Small intestine (tissue), 7 donors: ENCODE results near the gene C11orf68. TPM values are rescaled to one million over a fixed set of nuclear protein-coding genes. Genes with fewer than 3 reads are reported as not detected.

Source experiments
- DNase-seq, 2 donors: peaks; one replicate each; pipeline versions ENCODE4 v3.0.0 to v3.0.0-alpha.2; 2013
- FAIRE-seq: peaks from 2 replicates; lab custom pipeline; 2012; peaks lifted over from hg19 to GRCh38; lab: Jason Lieb, UNC
- H3K27ac ChIP-seq, 3 donors: one replicate each; pipeline ENCODE4 v1.5.1; 2013; ENCODE audit warnings: low read length in 2 of 3, mild to moderate bottlenecking in 2 of 3, control low read depth in 1 of 3, inconsistent platforms in 1 of 3, low read depth in 1 of 3, moderate library complexity in 1 of 3
- H3K27me3 ChIP-seq, 3 donors: one replicate each; pipeline ENCODE4 v1.6.1; 2013; ENCODE audit warnings: low read length in 3 of 3, inconsistent platforms in 1 of 3; ENCODE audit not compliant: control insufficient read depth in 3 of 3, insufficient read depth in 3 of 3
- H3K36me3 ChIP-seq, 3 donors: one replicate each; pipeline ENCODE4 v1.6.1; 2013; ENCODE audit warnings: low read length in 3 of 3, inconsistent platforms in 1 of 3, low read depth in 1 of 3, mild to moderate bottlenecking in 1 of 3, moderate library complexity in 1 of 3; ENCODE audit not compliant: control insufficient read depth in 3 of 3, insufficient read depth in 2 of 3
- H3K4me1 ChIP-seq, 3 donors: one replicate each; pipeline ENCODE4 v1.6.1; 2013; ENCODE audit warnings: low read length in 2 of 3, inconsistent platforms in 1 of 3, low read depth in 1 of 3, mild to moderate bottlenecking in 1 of 3, moderate library complexity in 1 of 3; ENCODE audit not compliant: control insufficient read depth in 3 of 3, insufficient read depth in 2 of 3
- H3K4me3 ChIP-seq, 3 donors: one replicate each; pipeline ENCODE4 v1.5.1; 2013; ENCODE audit warnings: low read length in 3 of 3, control low read depth in 1 of 3, inconsistent platforms in 1 of 3, low read depth in 1 of 3, mild to moderate bottlenecking in 1 of 3, moderate library complexity in 1 of 3
- H3K9me3 ChIP-seq, 2 donors: one replicate each; pipeline ENCODE4 v1.6.1; 2013; ENCODE audit warnings: low read depth in 1 of 2, low read length in 1 of 2; ENCODE audit not compliant: control insufficient read depth in 2 of 2, insufficient read depth in 1 of 2
- WGBS, 3 donors: extraction: QIAGEN DNeasy Blood & Tissue Kit; methylation state at CpG; one replicate each; pipeline ENCODE4 v1.1.7; 2013; 5-methylcytosine and 5-hydroxymethylcytosine counted together
- polyA plus RNA-seq, 4 donors: library from polyadenylated mRNA; stranded (reverse) in 3 of 4; unstranded in 1 of 4; fragments of 200-250 nt in 3 of 4; fragments of 120-200 nt in 1 of 4; gene quantifications; one replicate each; pipeline versions ENCODE4 v1.2.1 to v1.2.3, GENCODE V29; 2013
- donor health status: healthy with polysubstance abuse.
- donor health status: control.
- donor health status: control.
- donor health status: Bipolar disorder and iron deficiency.
- donor health status: healthy.

The C11orf68 gene
- polyA plus RNA-seq, 4 donors: 23.9 to 32.7 (median 26.9) TPM

GRCh38 chr11:65882120-65883057, 36.5 kb downstream of the C11orf68 start:
- no peak overlapping the region for H3K27ac ChIP-seq
- WGBS, 3 donors: 88 to 93% (median 92%) methylated on average over 30 of the region's 30 CpGs
- no peak for FAIRE-seq
- DNase-seq: no peak
- peaks cover 0 to 68% (median 13%) of the 10 kb centered on the region in 3 donors for H3K36me3 ChIP-seq
- H3K9me3 ChIP-seq: no peaks in the 10 kb centered on the region
- H3K27me3 ChIP-seq: no peaks in the 10 kb centered on the region
- no peak overlapping the region for H3K4me3 ChIP-seq
- peaks cover 4 to 25% (median 5%) of the 10 kb centered on the region in 3 donors for H3K4me1 ChIP-seq

DNA sequence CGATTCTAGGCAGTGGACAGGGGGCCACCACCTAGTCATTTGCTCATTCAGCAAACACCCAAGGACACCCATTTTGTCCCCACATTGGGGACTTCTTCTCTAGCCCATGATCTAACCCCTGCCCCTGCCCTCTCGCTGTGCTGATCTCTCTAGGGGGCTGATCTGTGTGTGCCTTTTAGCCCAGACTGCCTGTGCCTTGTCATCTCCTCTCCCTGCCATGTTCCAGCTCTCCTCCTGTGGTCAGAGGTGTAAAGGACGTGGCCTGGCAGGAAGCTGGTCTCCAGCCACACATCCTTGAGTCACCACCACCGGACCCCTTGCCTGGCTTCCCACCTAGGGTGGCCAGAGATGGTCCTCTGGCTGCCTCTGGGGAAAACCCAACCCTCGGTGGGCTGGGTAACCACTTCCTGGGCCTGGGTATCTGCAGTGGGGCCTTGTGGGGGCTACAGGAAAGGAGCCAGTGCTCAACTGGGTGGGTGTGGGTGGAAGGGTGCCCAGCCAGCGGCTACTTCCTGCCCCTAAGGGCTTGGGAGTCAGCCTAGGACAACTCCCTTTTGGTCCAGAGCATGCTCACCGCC, 37.9 kb downstream of the C11orf68 start:
- no peaks in the 10 kb centered on the region for H3K27me3 ChIP-seq
- FAIRE-seq: no peak

GRCh38 chr11:65880027-65880426, 38.8 kb downstream of the C11orf68 start:
- Histone ChIP-seq H3K4me1 (peaks cover 0 to 4% (median 2%) of the 10 kb centered on the region in 3 donors), H3K27ac (no peak overlapping the region), H3K9me3 (no peaks in the 10 kb centered on the region), H3K27me3 (no peaks in the 10 kb centered on the region), H3K36me3 (peaks cover 0 to 49% (median 13%) of the 10 kb centered on the region in 3 donors), H3K4me3 (no peak overlapping the region)
- DNase-seq (no peak), FAIRE-seq (no peak)
- WGBS, 3 donors: 61 to 75% (median 64%) methylated on average over 7 of the region's 7 CpGs

More for the DNA sequence above, 37.9 kb downstream of the C11orf68 start:
- Histone ChIP-seq H3K36me3 (peaks cover 0 to 58% (median 13%) of the 10 kb centered on the region in 3 donors), H3K4me1 (peaks cover 0 to 11% (median 2%) of the 10 kb centered on the region in 3 donors), H3K9me3 (no peaks in the 10 kb centered on the region), H3K27ac (peak overlapping the region in 1 of 3 donors; percentile 25), H3K4me3 (no peak overlapping the region)
- WGBS, 3 donors: 61 to 83% (median 69%) methylated on average over 7 of the region's 7 CpGs
- DNase-seq: no peak

DNA sequence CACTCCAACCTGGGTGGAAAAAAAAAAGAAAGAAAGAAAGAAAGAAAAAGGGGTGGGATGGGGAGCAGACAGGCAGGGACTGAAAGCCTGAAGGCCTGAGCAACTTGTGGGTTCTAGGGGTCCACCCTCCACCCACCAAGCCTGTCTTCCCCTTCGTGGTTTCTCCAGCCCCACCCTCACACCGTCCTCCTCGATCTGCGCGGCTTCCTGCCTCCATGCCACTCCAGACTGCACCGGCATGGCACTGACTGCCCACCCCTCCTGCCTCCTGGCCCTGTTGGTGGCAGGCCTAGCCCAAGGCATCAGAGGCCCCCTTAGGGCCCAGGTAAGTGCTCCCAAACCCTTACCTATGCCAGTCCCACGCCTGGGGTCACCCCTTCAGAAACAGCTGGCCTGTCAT, 39.2 kb downstream of the C11orf68 start, which contains the start of gene CTSW:
Gene CTSW, plus strand, starts transcription at position 221 of the 400 bp plus-strand sequence. Its CDS starts 18 bp downstream, at position 239.
- Histone ChIP-seq H3K9me3 (no peaks in the 10 kb centered on the region), H3K27ac (peak within 1 kb of the TSS in 1 of 3 donors; percentile 25), H3K4me3 (no peak within 1 kb of the TSS), H3K36me3 (peaks cover 0 to 44% (median 13%) of the 10 kb centered on the region in 3 donors), H3K27me3 (no peaks in the 10 kb centered on the region), H3K4me1 (no peaks in the 10 kb centered on the region)
- no peak for DNase-seq
- 33 to 65% (median 56%) methylated on average over 7 of the region's 7 CpGs for WGBS, 3 donors
- FAIRE-seq: no peak

DNA sequence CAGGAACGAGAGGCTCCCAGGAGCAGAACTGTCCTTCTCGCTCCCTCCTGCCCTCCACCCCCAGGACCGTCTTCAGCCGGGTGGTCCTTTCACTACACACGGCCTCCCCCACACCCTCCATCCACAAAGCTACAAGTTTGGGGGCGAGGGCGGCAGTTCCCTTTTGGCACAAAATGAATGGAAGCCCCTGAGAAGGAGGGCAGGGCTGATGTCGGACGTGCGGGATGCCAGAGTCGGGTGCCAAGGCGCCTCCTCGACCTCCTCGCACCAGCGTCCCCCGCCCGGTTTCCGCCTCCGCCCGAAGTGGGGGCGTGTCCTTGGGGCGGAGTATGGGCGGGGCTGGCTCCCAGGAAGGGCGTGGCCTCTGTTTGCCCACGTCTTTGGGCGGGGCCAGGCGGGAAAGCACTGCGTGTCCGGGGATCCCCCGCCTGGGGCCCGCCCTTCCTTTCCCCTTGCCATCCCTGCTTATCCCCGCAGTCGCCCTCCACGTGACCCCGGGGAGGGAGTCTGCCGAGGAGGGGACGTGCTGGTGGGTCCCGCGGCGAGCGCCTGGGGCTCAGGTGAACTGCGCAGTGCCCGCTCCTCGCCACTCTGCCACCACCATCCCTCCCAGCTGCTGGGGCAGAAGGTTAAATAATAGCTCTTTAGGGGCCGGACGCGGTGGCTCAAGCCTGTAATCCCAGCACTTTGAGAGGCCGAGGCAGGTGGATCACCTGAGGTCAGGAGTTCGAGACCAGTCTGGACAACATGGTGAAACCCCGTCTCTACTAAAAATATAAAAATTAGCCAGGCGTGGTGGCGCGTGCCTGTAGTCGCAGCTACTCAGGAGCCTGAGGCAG, 45.3 kb downstream of the C11orf68 start:
- peak; percentile 94 to 96 for DNase-seq
- H3K9me3 ChIP-seq: no peaks in the 10 kb centered on the region
- no peak for FAIRE-seq
- peak overlapping the region in 2 of 3 donors; percentile 70 to 78 for H3K27ac ChIP-seq
- peak overlapping the region; percentile 25 to 74 (median 48) for H3K4me3 ChIP-seq
- peaks cover 0 to 15% (median 0%) of the 10 kb centered on the region in 3 donors for H3K4me1 ChIP-seq
- 4 to 8% (median 7%) methylated on average over 34 to 54 of the region's 54 CpGs for WGBS, 3 donors
- H3K36me3 ChIP-seq: peaks cover 0 to 19% (median 0%) of the 10 kb centered on the region in 3 donors
- H3K27me3 ChIP-seq: peaks cover 0 to 12% (median 0%) of the 10 kb centered on the region in 3 donors

DNA sequence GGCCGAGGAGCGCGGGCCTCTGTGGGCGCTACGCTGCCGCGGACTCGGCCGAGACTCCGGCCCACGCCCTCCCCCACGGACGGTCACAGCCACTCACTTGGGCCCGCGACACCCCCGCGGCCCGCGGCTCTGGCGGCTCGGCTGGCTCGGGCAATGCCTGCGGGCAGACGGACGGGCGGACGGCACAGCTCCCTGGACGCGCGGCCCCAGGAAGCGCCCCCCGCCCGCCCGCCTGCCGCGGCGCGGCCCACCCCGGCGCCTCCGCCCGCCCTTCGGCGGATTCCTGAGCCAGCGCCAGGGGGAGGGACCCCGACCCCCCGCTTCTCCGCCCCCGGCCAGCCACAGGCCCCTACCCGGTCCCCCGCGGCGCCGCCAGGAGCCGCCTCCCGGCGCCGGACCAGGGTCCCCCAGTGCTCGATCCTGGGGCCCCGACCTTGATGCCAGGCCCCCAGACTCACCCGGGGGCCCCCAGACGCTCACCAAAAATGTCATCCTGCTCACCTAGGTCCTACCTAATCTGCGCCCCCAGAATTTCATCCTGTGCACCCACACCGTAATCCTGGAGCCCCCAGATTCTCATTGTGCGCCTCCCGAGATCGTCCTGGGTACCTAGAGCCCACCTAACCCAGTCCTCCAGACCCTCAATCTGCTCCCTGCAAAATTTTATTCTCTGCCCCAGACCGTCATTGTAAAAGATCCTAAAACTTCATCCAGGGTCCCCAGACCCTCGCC, 46.1 kb downstream of the C11orf68 start, which contains the start of gene EFEMP2:
Gene EFEMP2, minus strand, starts transcription at position 215 of the 732 bp plus-strand sequence. CDS start 446 bp downstream, outside the sequence.
- Histone ChIP-seq H3K27me3 (peaks cover 0 to 12% (median 0%) of the 10 kb centered on the region in 3 donors), H3K36me3 (peaks cover 0 to 27% (median 0%) of the 10 kb centered on the region in 3 donors), H3K27ac (peak within 1 kb of the TSS in 2 of 3 donors; percentile 77 to 78), H3K4me3 (peak within 1 kb of the TSS; percentile 35 to 74 (median 48)), H3K4me1 (peaks cover 0 to 15% (median 0%) of the 10 kb centered on the region in 3 donors), H3K9me3 (no peaks in the 10 kb centered on the region)
- FAIRE-seq (no peak), DNase-seq (peak in 1 of 2 donors; percentile 56)
- WGBS, 3 donors: 2 to 4% (median 4%) methylated on average over 20 to 69 of the region's 69 CpGs

DNA sequence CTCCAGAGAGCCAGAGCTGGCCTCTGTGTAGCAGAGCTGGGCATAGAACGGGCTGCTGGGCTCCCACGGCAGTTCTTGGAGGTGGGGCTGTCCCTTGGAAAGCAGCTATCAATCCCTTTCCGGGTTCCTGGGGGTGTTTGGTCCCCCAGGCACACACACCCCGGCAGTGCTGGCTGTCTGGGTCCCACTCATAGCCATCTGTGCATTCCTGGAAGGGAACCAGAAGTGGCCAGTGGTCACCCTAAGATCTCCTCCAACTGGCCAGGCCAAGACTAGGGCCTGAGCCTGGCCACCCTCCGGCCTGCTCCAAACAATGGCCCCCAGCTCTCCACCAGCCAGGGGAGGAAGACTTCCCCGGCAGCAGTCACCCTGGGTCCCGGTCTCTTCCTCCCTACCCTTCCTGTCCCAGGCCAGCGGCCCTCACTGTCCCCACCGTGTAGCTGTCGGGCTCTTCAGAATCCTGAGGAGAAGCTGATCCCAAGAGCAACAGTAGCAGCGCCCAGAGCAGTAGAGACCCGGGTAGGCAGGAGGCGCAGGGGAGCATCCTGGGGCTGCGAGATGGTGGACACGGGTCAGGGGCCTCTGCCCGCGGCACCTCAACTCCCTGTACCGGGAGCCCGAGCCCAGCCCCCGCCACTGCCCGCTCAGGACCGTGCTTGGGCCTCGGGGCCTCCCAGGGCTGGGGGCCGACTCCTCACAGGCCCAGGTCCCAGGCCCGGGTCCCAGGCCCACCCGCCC, 46.9 kb downstream of the C11orf68 start:
- no peaks in the 10 kb centered on the region for H3K9me3 ChIP-seq
- no peak for FAIRE-seq

More for the DNA sequence above, 46.9 kb downstream of the C11orf68 start:
- WGBS, 3 donors: 46 to 65% (median 57%) methylated on average over 24 to 26 of the region's 26 CpGs
- peaks cover 0 to 35% (median 3%) of the 10 kb centered on the region in 3 donors for H3K36me3 ChIP-seq
- peaks cover 0 to 15% (median 0%) of the 10 kb centered on the region in 3 donors for H3K4me1 ChIP-seq
- peak overlapping the region; percentile 35 to 48 (median 43) for H3K4me3 ChIP-seq
- no peak for DNase-seq
- peak overlapping the region in 2 of 3 donors; percentile 66 to 77 for H3K27ac ChIP-seq
- peaks cover 0 to 12% (median 0%) of the 10 kb centered on the region in 3 donors for H3K27me3 ChIP-seq
